NT2/D1 (cell line): ENCODE data around the gene SPDL1.

Experiments used
- SUZ12 ChIP-seq: IDR thresholded peaks from 2 replicates; pipeline ENCODE4 v1.6.1; 2011; ENCODE audit not compliant: insufficient read length, insufficient read depth; ENCODE audit errors: extremely low read depth
- ZNF274 ChIP-seq: IDR thresholded peaks from 2 replicates; pipeline ENCODE4 v1.6.1; 2011; ENCODE audit warnings: mild to moderate bottlenecking, low read depth, low read length

- TF ChIP-seq ZNF274 (no peak), SUZ12 (no peak)
These were observed 32.4 kb upstream of the SPDL1 start for GRCh38 chr5:169551146-169551545.
